Body of pancreas (tissue), 4 donors: ENCODE data around the gene PODXL.

ENCODE experiments used
- POLR2A ChIP-seq, 3 donors: fragments of 450-650 bp; IDR thresholded peaks; one replicate each; pipeline ENCODE4 v1.6.1; 2016; ENCODE audit warnings: antibody characterized with exemption in 3 of 3, mild to moderate bottlenecking in 2 of 3
- TF ChIP-seq, protein P1 (sequence below), 7 experiments: fragments of 450-650 bp in 4 of 7; fragments of 200-600 bp in 3 of 7; sonication (generic) in 3 of 7; IDR thresholded peaks; one replicate each; pipeline ENCODE4 v1.5.1; 2016 to 2019; ENCODE audit warnings: antibody characterized with exemption in 7 of 7

- TF ChIP-seq, protein P1, sequence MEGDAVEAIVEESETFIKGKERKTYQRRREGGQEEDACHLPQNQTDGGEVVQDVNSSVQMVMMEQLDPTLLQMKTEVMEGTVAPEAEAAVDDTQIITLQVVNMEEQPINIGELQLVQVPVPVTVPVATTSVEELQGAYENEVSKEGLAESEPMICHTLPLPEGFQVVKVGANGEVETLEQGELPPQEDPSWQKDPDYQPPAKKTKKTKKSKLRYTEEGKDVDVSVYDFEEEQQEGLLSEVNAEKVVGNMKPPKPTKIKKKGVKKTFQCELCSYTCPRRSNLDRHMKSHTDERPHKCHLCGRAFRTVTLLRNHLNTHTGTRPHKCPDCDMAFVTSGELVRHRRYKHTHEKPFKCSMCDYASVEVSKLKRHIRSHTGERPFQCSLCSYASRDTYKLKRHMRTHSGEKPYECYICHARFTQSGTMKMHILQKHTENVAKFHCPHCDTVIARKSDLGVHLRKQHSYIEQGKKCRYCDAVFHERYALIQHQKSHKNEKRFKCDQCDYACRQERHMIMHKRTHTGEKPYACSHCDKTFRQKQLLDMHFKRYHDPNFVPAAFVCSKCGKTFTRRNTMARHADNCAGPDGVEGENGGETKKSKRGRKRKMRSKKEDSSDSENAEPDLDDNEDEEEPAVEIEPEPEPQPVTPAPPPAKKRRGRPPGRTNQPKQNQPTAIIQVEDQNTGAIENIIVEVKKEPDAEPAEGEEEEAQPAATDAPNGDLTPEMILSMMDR (IDR thresholded peaks at IDR 0.05): no peak
- TF ChIP-seq POLR2A (IDR thresholded peaks at IDR 0.05): no peak
Observed at GRCh38 chr7:131530137-131530536, 26.3 kb downstream of the PODXL start.
